Heart right ventricle (tissue), 16 donors: ENCODE measurements around the gene SIGLEC14. TPM values are rescaled to one million over a fixed set of nuclear protein-coding genes. Genes with fewer than 3 reads are reported as not detected.
A peak's percentile ranks its signal among the peaks of the same experiment; 100 is the strongest.

Experiments used
- ATAC-seq, 8 donors: fragments of 200-7000 bp; cut with Tn5 transposase; one replicate each; pipeline ENCODE4 v1.9.1; 2020; ENCODE audit warnings: mild to moderate bottlenecking in 8 of 8, moderate library complexity in 8 of 8, moderate number of reproducible peaks in 1 of 8
- DNase-seq, 2 donors: peaks; one replicate each; pipeline ENCODE4 v3.0.0-alpha.2; 2020
- H3K27ac ChIP-seq, 10 donors: fragments of 200-600 bp; sonication (generic) in 2 of 10; one replicate each; pipeline versions ENCODE4 v1.5.0 to v1.8.0; 2020 to 2022; ENCODE audit warnings: mild to moderate bottlenecking in 3 of 10
- H3K27me3 ChIP-seq, 7 donors: fragments of 200-600 bp; one replicate each; pipeline ENCODE4 v1.8.0; 2021 to 2022; ENCODE audit warnings: mild to moderate bottlenecking in 2 of 7
- H3K36me3 ChIP-seq, 9 donors: fragments of 200-600 bp; sonication (generic) in 1 of 9; one replicate each; pipeline versions ENCODE4 v1.5.0 to v1.8.0; 2020 to 2022; ENCODE audit warnings: mild to moderate bottlenecking in 2 of 9
- H3K4me1 ChIP-seq, 9 donors: fragments of 200-600 bp; sonication (generic) in 1 of 9; one replicate each; pipeline versions ENCODE4 v1.5.0 to v1.8.0; 2020 to 2022; ENCODE audit warnings: mild to moderate bottlenecking in 4 of 9
- H3K4me3 ChIP-seq, 10 donors: fragments of 200-600 bp; sonication (generic) in 2 of 10; one replicate each; pipeline versions ENCODE4 v1.5.0 to v1.8.0; 2020 to 2022; ENCODE audit warnings: mild to moderate bottlenecking in 7 of 10, moderate library complexity in 2 of 10
- H3K9me3 ChIP-seq, 11 donors: fragments of 200-600 bp in 10 of 11; sonication (generic) in 2 of 11; one replicate each; pipeline versions ENCODE4 v1.5.0 to v1.8.0; 2013 to 2022; ENCODE audit warnings: mild to moderate bottlenecking in 2 of 11, control low read depth in 1 of 11, moderate library complexity in 1 of 11
- WGBS, 2 donors: extraction: QIAGEN DNeasy Blood & Tissue Kit; methylation state at CpG; one replicate each; pipeline ENCODE4 v1.1.7; 2013; ENCODE audit warnings: inconsistent platforms in 1 of 2; 5-methylcytosine and 5-hydroxymethylcytosine counted together
- intact Hi-C, 10 donors: fragments of 100-400 bp; cut with DNase I; formaldehyde crosslinking; loops; one replicate each; pipeline versions ENCODE4 v1.11.1 to v1.14.2; 2022
- polyA plus RNA-seq, 2 donors: library from polyadenylated mRNA; stranded (reverse); fragments of 200-250 nt; gene quantifications; one replicate each; pipeline ENCODE4 v1.2.3, GENCODE V29; 2013
- total RNA-seq, 10 donors: library from RNA; stranded (reverse); fragmentation: NEBNext Ultra II Directional in 3 of 10; extraction: Animal tissue kit (Norgen Biotek cat#: 25700) in 3 of 10; gene quantifications; one replicate each; pipeline versions ENCODE4 v1.2.1 to v1.2.4, GENCODE V29; 2021 to 2023
- TF ChIP-seq, protein P1 (sequence below), 9 donors: fragments of 200-600 bp; sonication (generic) in 2 of 9; IDR thresholded peaks; one replicate each; pipeline versions ENCODE4 v1.5.0 to v1.8.0; 2021 to 2022; ENCODE audit warnings: antibody characterized with exemption in 9 of 9, mild to moderate bottlenecking in 5 of 9, moderate library complexity in 1 of 9
- donor health status: Arrhythmogenic right ventricular cardiomyopathy.
- donor health status: ischemic (EF 13 %, LVEDD 7.1; RV severe dilation, severe dysfunction).
- donor health status: healthy with polysubstance abuse.
- donor health status: DM: no; HTN: yes; CAD: no.
- donor health status: DM: no; HTN: no; CAD: no.
- donor health status: ischemic (EF 25% LVEDD 6.9; RV normal size, moderate dysfunction).
- donor health status: ischemic (EF 25% LVEDD 5.7; RV mildly dilated, moderate dysfunction).
- donor health status: healthy.
- donor health status: DM: yes; HTN: yes; CAD: no.
- donor health status: Ischemic cardiomyopathy.
- donor health status: ischemic (EF 35%, LVEDD 5.7; RV mildly dilated, moderate dysfunction).
- donor health status: nonischemic (EF 11% LVEDD 7.7; RV severe dilation, severe dysfunction).
- donor health status: DM: yes; HTN: yes; CAD: no.
- donor health status: PGD.
- donor health status: ischemic (EF 29% LVEDD 5.4; RV normal size, mild dysfunction).
- donor health status: nonischemic (EF 23%, LVEDD 6.1; RV moderate dilation, normal function).

Gene SIGLEC14
- total and polyA plus RNA-seq, 12 donors, result 0.37 to 9.6 (median 1.2) TPM; not detected in 1

DNA sequence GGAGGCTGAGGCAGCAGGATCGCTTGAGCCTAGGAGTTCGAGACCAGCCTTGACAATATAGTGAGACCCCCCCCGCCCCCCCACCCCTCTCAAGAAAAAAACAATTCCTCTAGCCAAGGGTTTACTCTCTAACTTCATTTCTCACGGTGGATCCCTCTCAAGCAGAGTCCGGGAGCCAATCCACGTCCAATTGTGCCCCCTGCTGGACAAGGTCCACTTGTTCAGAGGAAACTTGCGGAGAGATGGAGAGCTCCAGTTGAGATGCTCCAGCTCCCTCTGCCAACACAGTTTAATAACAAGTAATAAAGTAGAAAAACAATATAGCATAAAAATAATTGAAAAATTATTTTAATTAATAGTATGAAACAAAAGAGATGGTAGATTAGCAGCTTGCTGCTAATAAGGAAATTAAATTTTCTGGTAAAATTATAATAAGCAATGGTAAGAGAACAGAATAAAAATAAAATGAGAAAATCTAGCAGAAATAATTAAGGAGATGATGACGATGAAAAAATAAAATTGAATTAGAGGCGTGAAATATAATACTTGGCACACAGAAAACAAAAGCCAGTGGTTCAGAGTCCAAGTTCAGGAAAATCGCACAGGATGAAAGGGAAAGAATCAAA, 14.5 kb upstream of the SIGLEC14 start:
- peak in 6 of 8 donors; percentile 58 to 78 (median 62) for ATAC-seq
- 13 to 17% methylated on average over 10 of the region's 10 CpGs for WGBS, 2 donors
- intact Hi-C loops, result loop anchor here in 2 of 10 donors (10.0 kb wide), 1 partner anchor 114 kb away; no protein-coding TSS in a partner anchor
- no peak overlapping the region for H3K4me3 ChIP-seq
- TF ChIP-seq, protein P1, sequence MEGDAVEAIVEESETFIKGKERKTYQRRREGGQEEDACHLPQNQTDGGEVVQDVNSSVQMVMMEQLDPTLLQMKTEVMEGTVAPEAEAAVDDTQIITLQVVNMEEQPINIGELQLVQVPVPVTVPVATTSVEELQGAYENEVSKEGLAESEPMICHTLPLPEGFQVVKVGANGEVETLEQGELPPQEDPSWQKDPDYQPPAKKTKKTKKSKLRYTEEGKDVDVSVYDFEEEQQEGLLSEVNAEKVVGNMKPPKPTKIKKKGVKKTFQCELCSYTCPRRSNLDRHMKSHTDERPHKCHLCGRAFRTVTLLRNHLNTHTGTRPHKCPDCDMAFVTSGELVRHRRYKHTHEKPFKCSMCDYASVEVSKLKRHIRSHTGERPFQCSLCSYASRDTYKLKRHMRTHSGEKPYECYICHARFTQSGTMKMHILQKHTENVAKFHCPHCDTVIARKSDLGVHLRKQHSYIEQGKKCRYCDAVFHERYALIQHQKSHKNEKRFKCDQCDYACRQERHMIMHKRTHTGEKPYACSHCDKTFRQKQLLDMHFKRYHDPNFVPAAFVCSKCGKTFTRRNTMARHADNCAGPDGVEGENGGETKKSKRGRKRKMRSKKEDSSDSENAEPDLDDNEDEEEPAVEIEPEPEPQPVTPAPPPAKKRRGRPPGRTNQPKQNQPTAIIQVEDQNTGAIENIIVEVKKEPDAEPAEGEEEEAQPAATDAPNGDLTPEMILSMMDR (IDR thresholded peaks at IDR 0.05), result peak; percentile 24 to 74 (median 66)
- no peaks in the 10 kb centered on the region for H3K36me3 ChIP-seq
- no peak overlapping the region for H3K27ac ChIP-seq
- H3K4me1 ChIP-seq, result peaks cover 0 to 9% (median 0%) of the 10 kb centered on the region in 9 donors
- H3K27me3 ChIP-seq, result peaks cover 0 to 55% (median 31%) of the 10 kb centered on the region in 7 donors
- DNase-seq, result peak; percentile 49 to 81
- peaks cover 0 to 5% (median 0%) of the 10 kb centered on the region in 11 donors for H3K9me3 ChIP-seq

DNA sequence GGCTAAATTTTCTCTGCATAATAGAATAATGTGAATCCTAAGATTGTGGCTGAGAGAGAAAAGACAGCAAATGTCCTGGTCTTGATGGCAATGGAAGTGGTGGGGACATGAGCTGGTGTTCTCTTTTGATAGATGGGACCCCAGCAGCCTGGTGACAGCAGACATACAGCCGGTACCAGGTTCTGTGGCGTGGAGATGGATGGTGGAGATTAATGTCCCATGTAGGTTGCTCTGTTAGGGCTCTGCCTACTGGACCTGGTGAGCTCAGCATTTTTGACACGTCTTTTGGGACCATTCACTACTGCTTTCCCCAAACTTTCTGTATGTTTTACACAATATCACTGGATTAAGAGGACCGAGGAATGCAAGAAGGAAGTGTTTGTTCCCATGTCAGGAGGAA, 8.2 kb upstream of the SIGLEC14 start:
- TF ChIP-seq, protein P1 (IDR thresholded peaks at IDR 0.05), result no peak
- H3K4me3 ChIP-seq, result no peak overlapping the region
- no peaks in the 10 kb centered on the region for H3K36me3 ChIP-seq
- no peak overlapping the region for H3K27ac ChIP-seq
- H3K9me3 ChIP-seq, result no peaks in the 10 kb centered on the region
- WGBS, 2 donors, result 63 to 77% methylated on average over 4 of the region's 4 CpGs
- intact Hi-C loops, result loop anchor here in 7 of 10 donors (5.0 to 10.0 kb wide), 6 partner anchors 47 to 320 kb away; partner anchors contain the start of genes CEACAM18 (in 1 of the 7) and VSIG10L (in 1 of the 7)
- peaks cover 0 to 27% (median 0%) of the 10 kb centered on the region in 9 donors for H3K4me1 ChIP-seq
- DNase-seq (no peak), ATAC-seq (no peak)
- H3K27me3 ChIP-seq, result peaks cover 0 to 16% (median under 1%) of the 10 kb centered on the region in 7 donors

DNA sequence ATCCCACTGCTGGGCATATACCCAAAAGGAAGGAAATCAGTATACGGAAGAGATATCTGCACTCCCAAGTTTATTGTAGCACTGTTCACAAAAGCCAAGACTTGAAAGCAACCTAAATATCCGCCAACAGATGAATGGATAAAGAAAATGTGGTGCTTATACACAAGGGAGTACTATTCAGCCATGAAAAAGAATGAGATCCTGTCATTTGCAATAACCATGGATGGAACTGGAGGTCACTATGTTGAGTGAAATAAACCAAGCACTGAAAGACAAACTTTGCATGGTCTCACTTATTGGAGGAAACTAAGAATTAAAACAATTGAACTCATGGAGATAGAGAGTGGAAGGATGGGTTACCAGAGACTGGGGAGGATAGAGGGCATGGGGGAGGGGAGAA, 6.5 kb upstream of the SIGLEC14 start:
- ATAC-seq (no peak), DNase-seq (no peak)
- Histone ChIP-seq H3K9me3 (no peaks in the 10 kb centered on the region), H3K36me3 (no peaks in the 10 kb centered on the region), H3K4me3 (no peak overlapping the region), H3K27ac (no peak overlapping the region), H3K4me1 (peaks cover 0 to 31% (median 0%) of the 10 kb centered on the region in 9 donors), H3K27me3 (peaks cover 0 to 22% (median 4%) of the 10 kb centered on the region in 7 donors)
- 51 to 55% methylated on average over 2 of the region's 2 CpGs for WGBS, 2 donors
- TF ChIP-seq, protein P1 (IDR thresholded peaks at IDR 0.05), result no peak
- intact Hi-C loops, result loop anchor here in 6 of 10 donors (10.0 kb wide), 4 partner anchors 122 to 318 kb away; partner anchors contain the start of genes CEACAM18 (in 1 of the 6) and VSIG10L (in 1 of the 6)

DNA sequence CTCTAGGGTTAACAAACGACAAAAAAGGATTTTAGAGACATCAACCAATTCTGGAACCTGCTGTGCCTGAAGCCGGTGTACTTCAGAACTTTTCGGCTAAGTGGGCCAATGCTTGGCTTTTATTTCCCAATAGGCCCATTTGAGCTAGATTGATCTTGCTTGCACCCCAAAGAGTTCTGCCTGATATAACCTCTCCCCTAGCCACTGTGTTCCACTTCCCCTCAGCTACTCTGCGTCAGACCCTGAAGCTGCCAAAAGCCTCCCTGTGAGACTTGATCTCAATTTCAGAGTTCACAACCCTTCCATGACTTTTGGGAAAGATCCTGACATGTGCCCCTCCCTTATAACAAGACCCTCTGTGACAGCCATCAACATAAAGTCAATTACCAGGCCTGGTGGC, 5.6 kb upstream of the SIGLEC14 start:
- peaks cover 0 to 24% (median 8%) of the 10 kb centered on the region in 7 donors for H3K27me3 ChIP-seq
- no peak overlapping the region for H3K4me3 ChIP-seq
- H3K9me3 ChIP-seq, result no peaks in the 10 kb centered on the region
- intact Hi-C loops, result loop anchor here in 6 of 10 donors (10.0 kb wide), 4 partner anchors 123 to 317 kb away; partner anchors contain the start of genes CEACAM18 (in 1 of the 6) and VSIG10L (in 1 of the 6)
- WGBS, 2 donors, result 39 to 70% methylated on average over 4 of the region's 4 CpGs
- H3K36me3 ChIP-seq, result no peaks in the 10 kb centered on the region
- ATAC-seq (no peak), DNase-seq (no peak)
- peaks cover 0 to 31% (median 0%) of the 10 kb centered on the region in 9 donors for H3K4me1 ChIP-seq
- TF ChIP-seq, protein P1 (IDR thresholded peaks at IDR 0.05), result no peak
- peak overlapping the region in 1 of 10 donors; percentile 33 for H3K27ac ChIP-seq
